GM21360 (cell line): ENCODE data around the gene PPP2R2C.

Source experiments
- ATAC-seq: cut with Tn5 transposase; IDR thresholded peaks from one replicate; pipeline ENCODE4 v1.9.1; 2021; ENCODE audit warnings: mild to moderate bottlenecking, moderate library complexity; ENCODE audit not compliant: unreplicated experiment

PPP2R2C gene

GRCh38 chr4:6294705-6295421 lies 177.6 kb downstream of the PPP2R2C start:
- ATAC-seq = no peak

DNA sequence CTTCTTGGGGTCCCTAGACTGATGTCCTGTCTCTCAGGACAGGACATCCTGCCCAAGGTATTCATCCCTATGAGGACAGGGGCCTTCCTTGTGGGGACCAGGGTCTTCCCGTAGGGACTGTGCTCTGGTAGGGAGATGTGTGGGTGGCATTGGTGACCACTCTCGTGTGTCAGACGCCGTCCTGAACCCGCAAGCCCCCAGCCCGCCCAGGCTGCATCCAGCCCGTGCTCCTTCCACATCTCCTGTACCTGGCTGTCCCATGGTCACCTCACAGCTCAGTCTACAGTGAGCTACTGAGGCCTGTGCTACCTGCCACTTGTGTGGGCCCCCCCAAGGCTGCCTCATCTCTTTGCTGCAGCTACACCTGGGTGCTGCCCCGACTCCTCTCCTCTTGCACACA lies 178.8 kb downstream of the PPP2R2C start:
- no peak for ATAC-seq

DNA sequence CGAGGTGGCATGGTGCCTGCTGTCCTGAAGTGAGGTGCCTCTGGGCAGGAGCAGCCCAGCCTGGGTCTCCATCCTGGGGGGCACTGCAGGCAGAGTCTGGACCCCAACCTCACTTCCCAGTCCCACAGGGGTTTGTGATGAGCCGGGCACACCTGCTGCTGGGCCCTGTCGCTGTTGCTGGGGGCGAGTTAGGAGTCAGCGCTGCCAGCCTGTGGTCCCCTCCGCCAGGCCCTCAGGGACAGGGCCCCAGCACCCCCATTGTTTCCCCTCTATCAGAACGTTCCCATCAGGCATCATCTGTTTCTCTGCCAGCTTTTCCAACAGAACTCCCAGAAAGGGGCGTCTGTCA lies 179.3 kb downstream of the PPP2R2C start:
- no peak for ATAC-seq

- ATAC-seq = no peak
These were observed 179.9 kb downstream of the PPP2R2C start for GRCh38 chr4:6292376-6293096.

DNA sequence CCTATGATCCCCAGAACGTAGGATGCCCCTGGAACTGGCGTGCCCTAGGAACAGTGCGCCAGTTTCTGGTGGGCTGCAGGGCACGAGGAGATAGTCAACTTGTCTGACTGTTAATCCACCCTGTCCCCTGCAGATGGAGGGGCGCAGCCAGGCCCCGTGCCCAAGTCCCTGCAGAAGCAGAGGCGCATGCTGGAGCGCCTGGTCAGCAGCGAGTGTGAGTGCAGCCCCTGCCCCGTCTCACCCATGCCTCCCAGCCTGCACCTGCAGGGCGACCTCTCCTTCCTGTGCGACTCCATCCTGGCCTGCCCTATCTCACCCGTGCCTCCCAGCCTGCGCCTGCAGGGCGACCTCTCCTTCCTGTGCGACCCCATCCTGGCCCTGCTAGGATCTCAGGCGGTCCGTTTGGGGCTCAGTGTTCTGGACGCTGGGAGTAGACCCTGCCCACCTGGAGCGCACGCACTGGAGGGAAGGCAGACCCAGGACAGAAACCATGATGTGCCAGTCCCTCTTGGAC lies 180.6 kb downstream of the PPP2R2C start:
- no peak for ATAC-seq

- ATAC-seq = no peak
These were observed 181.5 kb downstream of the PPP2R2C start for GRCh38 chr4:6290769-6291547.

DNA sequence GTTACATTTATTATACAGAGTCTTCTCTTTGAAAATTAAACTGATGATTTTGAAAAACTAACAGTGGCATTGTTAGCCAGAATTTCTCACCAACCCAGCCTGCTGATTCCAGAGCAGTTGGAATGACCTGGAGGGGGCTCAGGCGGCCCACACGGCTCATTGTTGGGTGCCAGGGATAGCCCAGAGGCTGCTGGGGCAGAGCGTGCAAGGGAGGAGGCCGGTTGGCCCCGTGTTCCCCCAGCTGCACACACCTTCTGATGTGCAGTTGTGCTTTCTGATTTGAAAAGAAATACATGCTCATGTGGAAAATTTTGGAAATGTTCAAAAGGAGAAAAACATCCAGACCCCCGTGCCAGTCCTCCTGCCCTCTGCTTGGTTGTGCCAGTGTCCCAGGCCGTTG lies 182.2 kb downstream of the PPP2R2C start:
- no peak for ATAC-seq

DNA sequence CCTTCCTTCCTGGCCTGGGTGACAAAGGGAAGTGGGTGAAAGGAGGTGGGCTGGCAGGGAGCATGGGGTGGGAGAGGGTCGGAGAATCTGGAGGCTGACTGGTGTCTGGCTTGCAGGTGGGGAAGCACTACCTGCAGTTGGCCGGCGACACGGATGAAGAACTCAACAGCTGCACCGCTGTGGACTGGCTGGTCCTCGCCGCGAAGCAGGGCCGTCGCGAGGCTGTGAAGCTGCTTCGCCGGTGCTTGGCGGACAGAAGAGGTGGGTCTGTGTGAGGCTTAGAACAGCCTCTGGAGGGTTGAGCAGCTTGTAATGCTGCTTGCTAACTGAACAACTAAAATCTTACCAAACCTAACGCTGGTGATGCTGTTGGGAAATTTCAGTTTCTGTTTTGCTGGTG lies 183.5 kb downstream of the PPP2R2C start:
- no peak for ATAC-seq

DNA sequence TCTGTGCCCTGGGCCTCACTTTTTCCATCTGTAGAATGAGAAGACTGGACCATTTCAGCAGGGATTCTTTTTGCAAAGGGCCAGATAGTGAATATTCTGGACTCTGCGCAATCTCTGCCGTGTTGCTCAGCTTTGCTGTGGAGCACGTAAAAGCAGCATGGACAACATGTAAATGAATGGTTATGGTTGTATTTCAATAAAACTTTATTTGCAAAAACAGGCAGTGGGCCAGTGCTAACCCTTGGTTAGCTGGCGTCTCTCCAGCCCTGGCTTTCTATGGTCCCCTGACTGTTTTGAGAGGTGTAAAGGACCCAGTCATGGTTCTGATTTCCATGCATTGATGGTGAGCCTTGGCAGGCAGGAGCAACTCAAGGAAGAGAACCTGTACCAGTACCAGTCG lies 184.1 kb downstream of the PPP2R2C start:
- ATAC-seq = no peak

GRCh38 chr4:6287017-6287788 lies 185.2 kb downstream of the PPP2R2C start:
- no peak for ATAC-seq

- ATAC-seq = no peak
These were observed 189.1 kb downstream of the PPP2R2C start for GRCh38 chr4:6283282-6283681.

- no peak for ATAC-seq
These were observed 190.1 kb downstream of the PPP2R2C start for GRCh38 chr4:6282314-6282771.

GRCh38 chr4:6281436-6282313 lies 190.7 kb downstream of the PPP2R2C start:
- ATAC-seq = no peak

DNA sequence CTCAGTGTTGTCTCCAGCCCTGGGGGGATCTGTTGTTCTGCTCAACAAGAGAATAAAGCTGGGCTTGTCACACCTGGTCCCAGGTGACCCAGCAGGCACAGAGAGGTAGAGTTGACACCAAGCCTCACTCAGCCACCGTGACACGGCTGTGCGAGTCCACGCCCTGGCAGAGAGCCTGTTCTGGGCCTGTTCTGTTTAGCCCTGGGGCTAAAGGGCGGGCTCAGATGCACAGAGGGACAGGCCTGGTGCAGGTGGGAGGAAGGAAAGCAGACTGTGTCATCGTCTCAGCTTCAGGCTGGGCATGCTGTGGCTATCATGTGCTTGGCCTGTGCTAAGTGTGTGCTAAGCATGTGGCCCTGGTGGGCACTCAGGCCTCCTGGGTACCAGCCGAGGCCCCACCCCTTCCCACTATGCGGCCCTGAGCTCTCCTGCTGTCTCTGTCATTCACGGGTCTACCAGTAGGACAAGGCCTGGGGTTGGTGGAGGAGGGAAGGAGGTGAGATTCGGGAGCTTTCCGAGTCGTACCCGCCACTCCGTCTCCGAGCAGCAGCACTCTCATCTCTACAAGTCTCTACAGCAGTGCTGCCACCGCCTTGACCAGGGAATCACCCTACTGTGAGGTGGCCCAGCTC lies 191.9 kb downstream of the PPP2R2C start:
- ATAC-seq = no peak

DNA sequence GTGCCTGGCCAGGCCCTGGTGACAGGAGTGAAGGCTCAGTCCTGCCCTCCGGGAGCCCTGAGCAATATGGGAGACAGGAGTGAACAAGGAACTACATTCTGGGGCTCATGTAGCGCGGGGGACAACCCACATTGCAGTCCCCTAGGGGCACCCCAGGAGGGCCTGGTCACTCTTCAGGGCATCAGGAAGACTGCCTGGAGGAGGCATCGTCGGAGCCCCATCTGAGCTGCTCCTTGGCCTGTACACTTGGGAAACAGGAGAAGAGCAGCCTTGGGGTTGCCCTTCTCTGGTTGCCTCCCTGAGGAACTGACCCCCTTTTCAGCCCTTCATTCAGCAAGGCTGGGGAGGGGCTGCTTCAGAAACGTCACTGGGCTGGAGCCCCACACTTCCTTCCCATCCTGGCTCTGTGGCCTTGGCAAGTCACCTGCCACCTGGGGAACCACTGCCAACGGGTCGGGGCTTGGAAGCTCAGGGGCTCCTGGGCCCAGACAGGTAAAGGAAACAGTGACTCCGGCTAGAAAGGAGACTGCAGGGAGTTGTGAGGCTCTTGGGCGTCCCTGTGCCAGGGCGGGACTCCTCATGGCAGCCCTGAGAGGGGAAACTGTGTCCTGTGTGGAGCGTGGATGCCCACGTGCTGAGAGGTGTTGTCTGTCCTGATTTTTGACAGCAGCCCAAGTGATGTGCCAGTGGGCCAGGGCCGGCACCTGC lies 192.7 kb downstream of the PPP2R2C start:
- ATAC-seq = no peak

- peak; percentile 93 for ATAC-seq
These were observed 193.6 kb downstream of the PPP2R2C start for GRCh38 chr4:6278801-6279197.

DNA sequence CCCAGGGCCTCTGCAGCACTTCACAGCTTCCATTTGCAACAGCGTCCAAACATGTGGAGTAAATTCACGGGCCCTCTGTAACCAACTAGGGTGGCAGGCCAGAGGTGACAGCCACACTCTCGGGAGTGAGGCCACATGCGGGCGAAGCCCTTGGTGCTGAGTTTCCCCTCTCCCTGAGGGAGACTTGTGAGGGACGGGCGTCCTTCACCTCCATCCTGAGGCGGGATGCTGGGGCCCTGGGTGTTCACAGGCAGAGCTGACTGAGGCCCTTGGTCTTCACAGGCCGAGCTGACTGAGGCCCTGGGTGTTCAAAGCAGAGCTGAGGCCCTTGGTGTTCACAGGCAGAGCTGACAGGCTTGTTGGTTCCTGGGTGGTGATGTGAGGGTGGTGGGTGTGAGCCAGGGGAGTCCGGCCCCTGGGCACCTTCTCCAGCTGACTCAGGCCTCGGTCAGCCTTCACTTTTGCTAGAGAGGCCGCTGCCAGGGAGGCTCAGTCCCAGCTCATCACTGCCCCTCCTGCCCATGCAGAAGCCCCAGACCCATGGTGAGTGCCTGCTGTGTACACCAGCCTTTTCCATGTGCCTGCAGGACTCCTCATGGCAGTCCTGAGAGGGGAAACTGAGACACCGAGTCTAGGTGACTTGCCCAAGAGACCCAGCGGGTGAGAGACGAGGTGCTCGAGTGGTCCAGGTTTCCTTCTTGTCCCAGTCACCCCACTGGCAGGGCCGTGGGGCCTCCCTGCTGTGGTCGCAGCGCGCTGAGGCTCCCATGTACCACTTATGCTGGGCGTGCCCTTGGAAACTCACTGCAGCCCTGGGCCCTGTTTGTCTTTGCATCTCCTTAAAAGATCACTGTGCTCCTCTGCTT lies 194.2 kb downstream of the PPP2R2C start:
- no peak for ATAC-seq
